ENCODE data around the gene ANKRD55. TPM values are rescaled to one million over a fixed set of nuclear protein-coding genes. Genes with fewer than 3 reads are reported as not detected.

The ANKRD55 gene
- total RNA-seq, 1 donor from 2014 or later, result not detected

DNA sequence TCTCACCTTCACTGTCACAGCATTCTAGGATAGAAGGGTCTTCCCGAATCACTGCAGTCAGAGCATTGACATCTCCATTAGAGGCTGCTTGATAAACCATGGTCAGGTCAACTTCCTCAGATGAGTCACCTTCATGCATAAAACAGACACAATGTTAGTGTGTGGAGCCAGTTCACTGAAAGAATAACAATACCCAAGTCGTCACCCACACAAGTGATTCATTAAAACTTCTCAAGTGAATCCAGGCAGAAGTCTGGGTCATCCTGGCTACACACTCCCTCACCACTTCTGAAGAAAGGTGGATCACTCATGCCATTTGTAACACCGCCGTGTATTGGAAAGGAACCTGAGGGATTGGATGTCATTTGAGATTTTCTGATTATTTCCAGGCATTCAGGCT, 49.6 kb downstream of the ANKRD55 start:
- Mint-ChIP-seq H3K4me3 (ENCODE audit: unreplicated experiment) (no peak overlapping the region), H3K27ac (ENCODE audit: unreplicated experiment) (no peak overlapping the region), H3K4me1 (ENCODE audit: low read depth) (peaks cover 10% of the 10 kb centered on the region), H3K9me3 (ENCODE audit: low read depth) (no peaks in the 10 kb centered on the region), H3K36me3 (ENCODE audit: low read depth) (no peaks in the 10 kb centered on the region), H3K27me3 (ENCODE audit: low read depth) (no peaks in the 10 kb centered on the region)
- TF ChIP-seq, protein P1, sequence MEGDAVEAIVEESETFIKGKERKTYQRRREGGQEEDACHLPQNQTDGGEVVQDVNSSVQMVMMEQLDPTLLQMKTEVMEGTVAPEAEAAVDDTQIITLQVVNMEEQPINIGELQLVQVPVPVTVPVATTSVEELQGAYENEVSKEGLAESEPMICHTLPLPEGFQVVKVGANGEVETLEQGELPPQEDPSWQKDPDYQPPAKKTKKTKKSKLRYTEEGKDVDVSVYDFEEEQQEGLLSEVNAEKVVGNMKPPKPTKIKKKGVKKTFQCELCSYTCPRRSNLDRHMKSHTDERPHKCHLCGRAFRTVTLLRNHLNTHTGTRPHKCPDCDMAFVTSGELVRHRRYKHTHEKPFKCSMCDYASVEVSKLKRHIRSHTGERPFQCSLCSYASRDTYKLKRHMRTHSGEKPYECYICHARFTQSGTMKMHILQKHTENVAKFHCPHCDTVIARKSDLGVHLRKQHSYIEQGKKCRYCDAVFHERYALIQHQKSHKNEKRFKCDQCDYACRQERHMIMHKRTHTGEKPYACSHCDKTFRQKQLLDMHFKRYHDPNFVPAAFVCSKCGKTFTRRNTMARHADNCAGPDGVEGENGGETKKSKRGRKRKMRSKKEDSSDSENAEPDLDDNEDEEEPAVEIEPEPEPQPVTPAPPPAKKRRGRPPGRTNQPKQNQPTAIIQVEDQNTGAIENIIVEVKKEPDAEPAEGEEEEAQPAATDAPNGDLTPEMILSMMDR (IDR thresholded peaks at IDR 0.05), result no peak
- no peak for DNase-seq (ENCODE audit: low spot score)

GRCh38 chr5:56179442-56179841, 53.7 kb downstream of the ANKRD55 start:
- Mint-ChIP-seq H3K9me3 (ENCODE audit: low read depth) (no peaks in the 10 kb centered on the region), H3K27me3 (ENCODE audit: low read depth) (no peaks in the 10 kb centered on the region), H3K4me3 (ENCODE audit: unreplicated experiment) (no peak overlapping the region), H3K27ac (ENCODE audit: unreplicated experiment) (no peak overlapping the region), H3K36me3 (ENCODE audit: low read depth) (no peaks in the 10 kb centered on the region), H3K4me1 (ENCODE audit: low read depth) (peaks cover 24% of the 10 kb centered on the region)
- TF ChIP-seq, protein P1 (IDR thresholded peaks at IDR 0.05), result no peak
- no peak for DNase-seq (ENCODE audit: low spot score)

GRCh38 chr5:56178823-56179222, 54.3 kb downstream of the ANKRD55 start:
- TF ChIP-seq, protein P1 (IDR thresholded peaks at IDR 0.05), result no peak
- H3K4me3 Mint-ChIP-seq (ENCODE audit: unreplicated experiment), result no peak overlapping the region
- no peaks in the 10 kb centered on the region for H3K27me3 Mint-ChIP-seq (ENCODE audit: low read depth)
- H3K36me3 Mint-ChIP-seq (ENCODE audit: low read depth), result no peaks in the 10 kb centered on the region
- H3K4me1 Mint-ChIP-seq (ENCODE audit: low read depth), result peaks cover 22% of the 10 kb centered on the region
- no peak for DNase-seq (ENCODE audit: low spot score)
- no peaks in the 10 kb centered on the region for H3K9me3 Mint-ChIP-seq (ENCODE audit: low read depth)
- H3K27ac Mint-ChIP-seq (ENCODE audit: unreplicated experiment), result no peak overlapping the region

GRCh38 chr5:56176871-56177533, 56.1 kb downstream of the ANKRD55 start:
- no peaks in the 10 kb centered on the region for H3K27me3 Mint-ChIP-seq (ENCODE audit: low read depth)
- no peaks in the 10 kb centered on the region for H3K36me3 Mint-ChIP-seq (ENCODE audit: low read depth)
- no peak for DNase-seq (ENCODE audit: low spot score)
- H3K9me3 Mint-ChIP-seq (ENCODE audit: low read depth), result no peaks in the 10 kb centered on the region
- no peak overlapping the region for H3K4me3 Mint-ChIP-seq (ENCODE audit: unreplicated experiment)
- TF ChIP-seq, protein P1 (IDR thresholded peaks at IDR 0.05), result no peak
- no peak overlapping the region for H3K27ac Mint-ChIP-seq (ENCODE audit: unreplicated experiment)
- H3K4me1 Mint-ChIP-seq (ENCODE audit: low read depth), result peaks cover 19% of the 10 kb centered on the region

GRCh38 chr5:56176155-56176798, 56.9 kb downstream of the ANKRD55 start:
- H3K27ac Mint-ChIP-seq (ENCODE audit: unreplicated experiment), result no peak overlapping the region
- TF ChIP-seq, protein P1 (IDR thresholded peaks at IDR 0.05), result no peak
- H3K4me1 Mint-ChIP-seq (ENCODE audit: low read depth), result peaks cover 21% of the 10 kb centered on the region
- no peak overlapping the region for H3K4me3 Mint-ChIP-seq (ENCODE audit: unreplicated experiment)
- H3K27me3 Mint-ChIP-seq (ENCODE audit: low read depth), result no peaks in the 10 kb centered on the region
- no peak for DNase-seq (ENCODE audit: low spot score)
- no peaks in the 10 kb centered on the region for H3K9me3 Mint-ChIP-seq (ENCODE audit: low read depth)
- H3K36me3 Mint-ChIP-seq (ENCODE audit: low read depth), result no peaks in the 10 kb centered on the region
